BLaER1 (cell line): ENCODE data around the gene IL1RAPL1.
A peak's percentile ranks its signal among the peaks of the same experiment; 100 is the strongest.

Source experiments
- H3K27ac ChIP-seq: shearing (Covaris generic); formaldehyde crosslinking; 2 replicates; pipeline ENCODE4 v1.8.1; 2022
- H3K27me3 ChIP-seq: shearing (Covaris generic); formaldehyde crosslinking; 2 replicates; pipeline ENCODE4 v1.8.1; 2022
- H3K36me3 ChIP-seq: shearing (Covaris generic); formaldehyde crosslinking; 2 replicates; pipeline ENCODE4 v1.8.1; 2022
- H3K4me1 ChIP-seq: shearing (Covaris generic); formaldehyde crosslinking; 2 replicates; pipeline ENCODE4 v1.8.1; 2022
- H3K4me2 ChIP-seq: shearing (Covaris generic); formaldehyde crosslinking; 2 replicates; pipeline ENCODE4 v1.8.1; 2022
- H3K4me3 ChIP-seq: shearing (Covaris generic); formaldehyde crosslinking; 2 replicates; pipeline ENCODE4 v1.8.1; 2022
- H3K9ac ChIP-seq: shearing (Covaris generic); formaldehyde crosslinking; 2 replicates; pipeline ENCODE4 v1.8.1; 2022
- H3K9me3 ChIP-seq: shearing (Covaris generic); formaldehyde crosslinking; 2 replicates; pipeline ENCODE4 v1.8.1; 2022
- H4K20me1 ChIP-seq: shearing (Covaris generic); formaldehyde crosslinking; 2 replicates; pipeline ENCODE4 v1.8.1; 2022
- Cebpa-rat ChIP-seq: shearing (Covaris generic); IDR thresholded peaks from 2 replicates; pipeline ENCODE4 v1.8.1; 2022

The IL1RAPL1 gene

GRCh38 chrX:29617276-29617675, 1030.0 kb downstream of the IL1RAPL1 start:
- Histone ChIP-seq H3K9ac (no peak overlapping the region), H3K4me2 (peak overlapping the region; percentile 73), H3K36me3 (no peaks in the 10 kb centered on the region), H3K27ac (no peak overlapping the region), H4K20me1 (no peaks in the 10 kb centered on the region), H3K4me1 (peaks cover 19% of the 10 kb centered on the region), H3K4me3 (peak overlapping the region; percentile 30; the same call in 1 of the 2 replicates), H3K27me3 (no peaks in the 10 kb centered on the region), H3K9me3 (no peaks in the 10 kb centered on the region)
- TF ChIP-seq Cebpa-rat, result no peak

GRCh38 chrX:29617725-29618124, 1030.5 kb downstream of the IL1RAPL1 start:
- Histone ChIP-seq H3K9me3 (no peaks in the 10 kb centered on the region), H3K27me3 (no peaks in the 10 kb centered on the region), H3K27ac (no peak overlapping the region), H3K9ac (no peak overlapping the region), H3K4me3 (peak overlapping the region; percentile 30; the same call in 1 of the 2 replicates), H4K20me1 (no peaks in the 10 kb centered on the region), H3K4me2 (peak overlapping the region; percentile 73), H3K4me1 (peaks cover 19% of the 10 kb centered on the region), H3K36me3 (no peaks in the 10 kb centered on the region)
- no peak for TF ChIP-seq Cebpa-rat

- no peaks in the 10 kb centered on the region for H3K4me1 ChIP-seq
- no peaks in the 10 kb centered on the region for H3K9me3 ChIP-seq
- TF ChIP-seq Cebpa-rat, result no peak
- H3K9ac ChIP-seq, result no peak overlapping the region
- H3K36me3 ChIP-seq, result no peaks in the 10 kb centered on the region
- H3K27me3 ChIP-seq, result no peaks in the 10 kb centered on the region
- H4K20me1 ChIP-seq, result no peaks in the 10 kb centered on the region
- H3K4me3 ChIP-seq, result no peak overlapping the region
- no peak overlapping the region for H3K27ac ChIP-seq
- no peak overlapping the region for H3K4me2 ChIP-seq
Observed at GRCh38 chrX:29627833-29628232, 1040.6 kb downstream of the IL1RAPL1 start.

- TF ChIP-seq Cebpa-rat, result no peak
- Histone ChIP-seq H3K9ac (no peak overlapping the region), H3K9me3 (no peaks in the 10 kb centered on the region), H3K27ac (no peak overlapping the region), H3K27me3 (no peaks in the 10 kb centered on the region), H3K4me3 (no peak overlapping the region), H3K4me1 (no peaks in the 10 kb centered on the region), H4K20me1 (no peaks in the 10 kb centered on the region), H3K36me3 (no peaks in the 10 kb centered on the region), H3K4me2 (no peak overlapping the region)
Observed at GRCh38 chrX:29634516-29634915, 1047.3 kb downstream of the IL1RAPL1 start.

GRCh38 chrX:29636331-29636730, 1049.1 kb downstream of the IL1RAPL1 start:
- Histone ChIP-seq H3K27me3 (no peaks in the 10 kb centered on the region), H3K4me1 (no peaks in the 10 kb centered on the region), H3K4me2 (no peak overlapping the region), H3K9ac (no peak overlapping the region), H3K9me3 (no peaks in the 10 kb centered on the region), H3K27ac (no peak overlapping the region), H3K4me3 (no peak overlapping the region), H4K20me1 (no peaks in the 10 kb centered on the region), H3K36me3 (no peaks in the 10 kb centered on the region)
- TF ChIP-seq Cebpa-rat, result no peak

GRCh38 chrX:29640106-29640505, 1052.9 kb downstream of the IL1RAPL1 start:
- Histone ChIP-seq H3K9ac (no peak overlapping the region), H3K4me3 (no peak overlapping the region), H3K4me2 (no peak overlapping the region), H3K36me3 (no peaks in the 10 kb centered on the region), H3K27ac (no peak overlapping the region), H3K9me3 (no peaks in the 10 kb centered on the region), H3K4me1 (no peaks in the 10 kb centered on the region), H3K27me3 (no peaks in the 10 kb centered on the region), H4K20me1 (no peaks in the 10 kb centered on the region)
- no peak for TF ChIP-seq Cebpa-rat

GRCh38 chrX:29641461-29641860, 1054.2 kb downstream of the IL1RAPL1 start:
- H3K27ac ChIP-seq, result no peak overlapping the region
- H3K9ac ChIP-seq, result no peak overlapping the region
- H3K4me3 ChIP-seq, result no peak overlapping the region
- H3K9me3 ChIP-seq, result no peaks in the 10 kb centered on the region
- H3K4me2 ChIP-seq, result no peak overlapping the region
- no peaks in the 10 kb centered on the region for H3K4me1 ChIP-seq
- no peaks in the 10 kb centered on the region for H4K20me1 ChIP-seq
- no peak for TF ChIP-seq Cebpa-rat
- H3K36me3 ChIP-seq, result no peaks in the 10 kb centered on the region
- no peaks in the 10 kb centered on the region for H3K27me3 ChIP-seq

GRCh38 chrX:29643181-29643580, 1055.9 kb downstream of the IL1RAPL1 start:
- Histone ChIP-seq H3K4me3 (no peak overlapping the region), H4K20me1 (no peaks in the 10 kb centered on the region), H3K9ac (no peak overlapping the region), H3K4me1 (no peaks in the 10 kb centered on the region), H3K36me3 (no peaks in the 10 kb centered on the region), H3K9me3 (no peaks in the 10 kb centered on the region), H3K27me3 (no peaks in the 10 kb centered on the region), H3K4me2 (no peak overlapping the region), H3K27ac (no peak overlapping the region)
- no peak for TF ChIP-seq Cebpa-rat

GRCh38 chrX:29648161-29648560, 1060.9 kb downstream of the IL1RAPL1 start:
- H3K9ac ChIP-seq, result no peak overlapping the region
- no peaks in the 10 kb centered on the region for H4K20me1 ChIP-seq
- no peak overlapping the region for H3K4me3 ChIP-seq
- no peaks in the 10 kb centered on the region for H3K4me1 ChIP-seq
- no peaks in the 10 kb centered on the region for H3K36me3 ChIP-seq
- H3K4me2 ChIP-seq, result no peak overlapping the region
- no peaks in the 10 kb centered on the region for H3K9me3 ChIP-seq
- H3K27ac ChIP-seq, result no peak overlapping the region
- no peak for TF ChIP-seq Cebpa-rat
- no peaks in the 10 kb centered on the region for H3K27me3 ChIP-seq

- TF ChIP-seq Cebpa-rat, result no peak
- H3K9me3 ChIP-seq, result no peaks in the 10 kb centered on the region
- no peaks in the 10 kb centered on the region for H4K20me1 ChIP-seq
- H3K4me3 ChIP-seq, result no peak overlapping the region
- no peak overlapping the region for H3K4me2 ChIP-seq
- no peak overlapping the region for H3K9ac ChIP-seq
- H3K36me3 ChIP-seq, result no peaks in the 10 kb centered on the region
- H3K4me1 ChIP-seq, result no peaks in the 10 kb centered on the region
- no peaks in the 10 kb centered on the region for H3K27me3 ChIP-seq
- H3K27ac ChIP-seq, result no peak overlapping the region
Observed at GRCh38 chrX:29652484-29652883, 1065.2 kb downstream of the IL1RAPL1 start.

- no peak overlapping the region for H3K4me3 ChIP-seq
- H3K4me1 ChIP-seq, result no peaks in the 10 kb centered on the region
- H3K36me3 ChIP-seq, result no peaks in the 10 kb centered on the region
- H3K27me3 ChIP-seq, result no peaks in the 10 kb centered on the region
- no peak overlapping the region for H3K27ac ChIP-seq
- H3K9me3 ChIP-seq, result no peaks in the 10 kb centered on the region
- no peak overlapping the region for H3K9ac ChIP-seq
- H3K4me2 ChIP-seq, result no peak overlapping the region
- no peak for TF ChIP-seq Cebpa-rat
- no peaks in the 10 kb centered on the region for H4K20me1 ChIP-seq
Observed at GRCh38 chrX:29653721-29654120, 1066.5 kb downstream of the IL1RAPL1 start.
